BJ (cell line): ENCODE data around the gene RNF220. TPM values are rescaled to one million over a fixed set of nuclear protein-coding genes. Genes with fewer than 3 reads are reported as not detected.

Experiments
- CTCF ChIA-PET: fragments of 350-600 bp; formaldehyde crosslinking; extraction: SDS; loops from one replicate; lab custom pipeline; 2021; ENCODE audit warnings: antibody characterized with exemption, inconsistent platforms; lab: Yijun Ruan, JAX
- POLR2A ChIA-PET: fragments of 300-600 bp; sonication (Branson Sonifier 250); formaldehyde crosslinking; extraction: SDS; loops from one replicate; lab custom pipeline; 2021; ENCODE audit warnings: antibody characterized with exemption; lab: Charles Lee
- DNase-seq: peaks from one replicate; pipeline ENCODE4 v3.0.0-alpha.2; 2011; ENCODE audit warnings: low read depth
- H3K27me3 ChIP-seq: 2 replicates; pipeline ENCODE4 v1.6.0; 2011; ENCODE audit warnings: low read length; ENCODE audit not compliant: control insufficient read depth, insufficient read depth
- H3K36me3 ChIP-seq: 2 replicates; pipeline ENCODE4 v1.5.1; 2011; ENCODE audit warnings: low read length; ENCODE audit not compliant: control insufficient read depth, insufficient read depth
- H3K4me3 ChIP-seq: 2 replicates; pipeline ENCODE4 v1.5.1; 2011; ENCODE audit warnings: low read depth, mild to moderate bottlenecking, control low read depth, low read length
- CTCF ChIP-seq: IDR thresholded peaks from 2 replicates; pipeline ENCODE4 v1.5.1; 2011; ENCODE audit warnings: low read depth, mild to moderate bottlenecking, control low read depth, inconsistent platforms, low read length, moderate library complexity; ENCODE audit not compliant: insufficient read depth
- polyA plus RNA-seq: library from polyadenylated mRNA; depleted of rRNA; stranded (reverse); fragments of >200 nt; gene quantifications from 2 replicates; pipeline ENCODE4 v1.2.3, GENCODE V29; 2011

The RNF220 gene
- polyA plus RNA-seq, 1 experiment: 65.4 TPM

- CTCF ChIA-PET: no interaction called here
- DNase-seq: no peak
These were observed 6.8 kb downstream of the RNF220 start for GRCh38 chr1:44411861-44412260.

GRCh38 chr1:44412601-44413000 is 7.5 kb downstream of the RNF220 start:
- no peaks in the 10 kb centered on the region for H3K36me3 ChIP-seq
- CTCF ChIA-PET: no interaction called here
- no peak for DNase-seq
- H3K4me3 ChIP-seq: no peak overlapping the region
- POLR2A ChIA-PET: no interaction called here
- TF ChIP-seq CTCF: no peak
- H3K27me3 ChIP-seq: peaks cover 70% of the 10 kb centered on the region

More at GRCh38 chr1:44411861-44412260, 6.8 kb downstream of the RNF220 start:
- Histone ChIP-seq H3K36me3 (no peaks in the 10 kb centered on the region), H3K4me3 (no peak overlapping the region), H3K27me3 (peaks cover 69% of the 10 kb centered on the region)
- POLR2A ChIA-PET: no interaction called here
- no peak for TF ChIP-seq CTCF

GRCh38 chr1:44413740-44414139 is 8.7 kb downstream of the RNF220 start:
- H3K27me3 ChIP-seq: peaks cover 68% of the 10 kb centered on the region
- no peak for DNase-seq
- no peak overlapping the region for H3K4me3 ChIP-seq
- no peaks in the 10 kb centered on the region for H3K36me3 ChIP-seq
- ChIA-PET POLR2A (no interaction called here), CTCF (interaction anchor here (1.3 kb wide), 1 partner anchor 34 kb away, joined by 3 read pairs; no protein-coding TSS in a partner anchor)
- no peak for TF ChIP-seq CTCF

GRCh38 chr1:44415013-44415412 is 10.0 kb downstream of the RNF220 start:
- no peaks in the 10 kb centered on the region for H3K36me3 ChIP-seq
- DNase-seq: no peak
- peaks cover 67% of the 10 kb centered on the region for H3K27me3 ChIP-seq
- POLR2A ChIA-PET: no interaction called here
- TF ChIP-seq CTCF: no peak
- H3K4me3 ChIP-seq: no peak overlapping the region
- CTCF ChIA-PET: no interaction called here

GRCh38 chr1:44416408-44416807 is 11.4 kb downstream of the RNF220 start:
- POLR2A ChIA-PET: no interaction called here
- H3K4me3 ChIP-seq: no peak overlapping the region
- CTCF ChIA-PET: no interaction called here
- TF ChIP-seq CTCF: no peak
- H3K27me3 ChIP-seq: peaks cover 66% of the 10 kb centered on the region
- H3K36me3 ChIP-seq: no peaks in the 10 kb centered on the region
- no peak for DNase-seq
